GM12878 (cell line): ENCODE data around the gene AGBL4. TPM values are rescaled to one million over a fixed set of nuclear protein-coding genes. Genes with fewer than 3 reads are reported as not detected.

Experiments
- ATAC-seq: fragments of 200-7000 bp; cut with Tn5 transposase; 3 replicates; pipeline ENCODE4 v1.9.1; 2020; ENCODE audit warnings: mild to moderate bottlenecking, moderate library complexity
- BruUV-seq: library from RNA; stranded (reverse); fragments of 400-500 nt; replicated peaks from 2 replicates; lab custom pipeline; 2021; lab: Mats Ljungman, UMichigan
- CTCF ChIA-PET: fragments of 300-600 bp; sonication (Branson Sonifier 250); formaldehyde crosslinking; extraction: SDS; loops from one replicate; lab custom pipeline; 2021; ENCODE audit warnings: inconsistent platforms; lab: Yijun Ruan, JAX
- POLR2A ChIA-PET: fragments of 350-600 bp; formaldehyde crosslinking; extraction: SDS; loops from one replicate; lab custom pipeline; 2021; ENCODE audit warnings: inconsistent platforms; lab: Charles Lee
- RAD21 ChIA-PET: fragments of 300-600 bp; sonication (Branson Sonifier 250); formaldehyde crosslinking; loops from one replicate; lab custom pipeline; 2023; ENCODE audit warnings: antibody characterized with exemption; ENCODE audit not compliant: unreplicated experiment; lab: Charles Lee
- SMC1A ChIA-PET: fragments of 300-600 bp; sonication (Branson Sonifier 250); formaldehyde crosslinking; loops from one replicate; lab custom pipeline; 2023; ENCODE audit not compliant: unreplicated experiment, uncharacterized antibody; lab: Charles Lee
- DNase-seq: peaks from one replicate; pipeline ENCODE4 v3.0.0-alpha.2; 2011; ENCODE audit warnings: low read depth, low spot score
- FAIRE-seq: peaks from 3 replicates; lab custom pipeline; 2011; peaks lifted over from hg19 to GRCh38; lab: Jason Lieb, UNC
- H2AFZ ChIP-seq: 2 replicates; pipeline ENCODE4 v1.6.0; 2011; ENCODE audit warnings: low read depth, low read length, control low read depth; ENCODE audit not compliant: control insufficient read depth
- H3K27ac ChIP-seq: 2 replicates; pipeline ENCODE4 v1.5.1; 2011; ENCODE audit warnings: control low read depth; ENCODE audit not compliant: control insufficient read depth, insufficient read depth
- H3K27me3 ChIP-seq, 2 experiments: replicated peaks in 1 of 2; 2 replicates each; pipeline versions ENCODE4 v1.6.0 to v1.6.1; 2011; ENCODE audit warnings: low read length in 1 of 2; ENCODE audit not compliant: control insufficient read depth in 2 of 2, insufficient read depth in 2 of 2
- H3K36me3 ChIP-seq, 2 experiments: 2 replicates each; pipeline ENCODE4 v1.5.1; 2011; ENCODE audit warnings: low read length in 1 of 2; ENCODE audit not compliant: control insufficient read depth in 2 of 2, insufficient read depth in 2 of 2
- H3K4me1 ChIP-seq: 2 replicates; pipeline ENCODE4 v1.6.1; 2011; ENCODE audit warnings: mild to moderate bottlenecking, low read length, moderate library complexity, mixed read lengths; ENCODE audit not compliant: control insufficient read depth, insufficient read depth
- H3K4me2 ChIP-seq: 2 replicates; pipeline ENCODE4 v1.6.0; 2011; ENCODE audit warnings: control low read depth; ENCODE audit not compliant: control insufficient read depth, insufficient read depth
- H3K4me3 ChIP-seq: fragments of 200-600 bp; sonication (generic); 2 replicates; pipeline ENCODE4 v1.5.1; 2016
- H3K79me2 ChIP-seq: 2 replicates; pipeline ENCODE4 v1.6.0; 2011; ENCODE audit warnings: low read length; ENCODE audit not compliant: control insufficient read depth, insufficient read depth
- H3K9ac ChIP-seq: 2 replicates; pipeline ENCODE4 v1.8.0; 2011; ENCODE audit warnings: low read length, control low read depth, mixed read lengths; ENCODE audit not compliant: control insufficient read depth, insufficient read depth
- H3K9me3 ChIP-seq: replicated peaks from 3 replicates; pipeline ENCODE4 v1.5.1; 2011; ENCODE audit warnings: mild to moderate bottlenecking, low read length; ENCODE audit not compliant: control insufficient read depth, insufficient read depth
- H4K20me1 ChIP-seq: 2 replicates; pipeline ENCODE4 v1.6.0; 2011; ENCODE audit not compliant: control insufficient read depth, insufficient read depth
- BCL11A ChIP-seq: IDR thresholded peaks from 2 replicates; pipeline ENCODE4 v1.6.1; 2011; ENCODE audit warnings: low read depth, low read length
- HCFC1 ChIP-seq: fragments of 150-350 bp; IDR thresholded peaks from 2 replicates; pipeline ENCODE4 v1.6.1; 2014; ENCODE audit warnings: low read length
- PML ChIP-seq: IDR thresholded peaks from 2 replicates; pipeline ENCODE4 v1.6.1; 2012; ENCODE audit warnings: low read length, inconsistent platforms
- RBBP5 ChIP-seq: fragments of 200-600 bp; sonication (generic); conservative IDR thresholded peaks from 2 replicates; pipeline ENCODE4 v1.6.1; 2016
- SP1 ChIP-seq: IDR thresholded peaks from one replicate; pipeline ENCODE4 v1.6.1; 2011; ENCODE audit warnings: low read depth, low read length
- SRF ChIP-seq, 2 experiments: IDR thresholded peaks; 2 replicates each; pipeline ENCODE4 v1.6.1; 2011; ENCODE audit warnings: low read depth in 2 of 2, low read length in 2 of 2, mild to moderate bottlenecking in 1 of 2, moderate library complexity in 1 of 2
- YY1 ChIP-seq: IDR thresholded peaks from 2 replicates; pipeline ENCODE4 v1.6.1; 2011; ENCODE audit warnings: low read depth, mild to moderate bottlenecking, low read length
- WGBS: methylation state at CpG from one replicate; pipeline ENCODE4 v1.1.6; 2016; ENCODE audit warnings: low lambda C conversion rate; ENCODE audit not compliant: insufficient replicate concordance, insufficient coverage; ENCODE audit errors: missing lambda C conversion rate; 5-methylcytosine and 5-hydroxymethylcytosine counted together
- in situ Hi-C: fragments of 300-500 bp; cut with MboI; formaldehyde crosslinking; loops from 9 replicates; pipeline ENCODE4 v1.14.3; 2018; ENCODE audit warnings: mixed read lengths
- intact Hi-C: fragments of 100-400 bp; cut with micrococcal nuclease; formaldehyde crosslinking; loops from one replicate; pipeline ENCODE4 v1.14.2; 2022; ENCODE audit not compliant: unreplicated experiment
- polyA plus RNA-seq, 11 experiments: library from polyadenylated mRNA; depleted of rRNA in 4 of 11; unstranded in 6 of 11; stranded (reverse) in 5 of 11; fragments of >200 nt; fragmentation: Nextera tagmentation in 4 of 11; fragmentation: Illumina TruSeq in 1 of 11; extraction: Ambion mirVana in 4 of 11; extraction: Trizol in 1 of 11; gene quantifications; 1 replicate in 1 of 11; 2 replicates in 10 of 11; pipeline versions ENCODE4 v1.2.1 to v1.2.3, GENCODE V29; 2011 to 2016; ENCODE audit warnings: inconsistent platforms in 2 of 11, missing spikeins in 2 of 11, low read depth in 1 of 11
- total RNA-seq, 4 experiments: library from RNA; depleted of rRNA in 3 of 4; stranded (reverse); fragments of >200 nt in 3 of 4; fragmentation: Illumina TruSeq in 1 of 4; extraction: Trizol in 1 of 4; gene quantifications; 2 replicates each; pipeline versions ENCODE4 v1.2.1 to v1.2.3, GENCODE V29; 2013 to 2021
- TF ChIP-seq, protein P1 (sequence below), 3 experiments: IDR thresholded peaks in 2 of 3; conservative IDR thresholded peaks in 1 of 3; 2 replicates each; pipeline ENCODE4 v1.5.1; 2011; ENCODE audit warnings: low read depth in 3 of 3, low read length in 3 of 3, mild to moderate bottlenecking in 3 of 3, control low read depth in 2 of 3, moderate library complexity in 2 of 3, inconsistent platforms in 1 of 3, mixed read lengths in 1 of 3; ENCODE audit not compliant: control insufficient read depth in 2 of 3, insufficient read depth in 1 of 3; ENCODE audit errors: extremely low read depth in 1 of 3

Gene AGBL4
- total and polyA plus RNA-seq, 10 of the 15 experiments (the other 5 are each of a cell fraction or from before 2014, with no cell fraction given), result 0.31 TPM; not detected in 9

- TF ChIP-seq SRF (IDR thresholded peaks at IDR 0.05; ENCODE audit: low read depth in 2 of 2, low read length in 2 of 2) (no peak), SP1 (no peak), RBBP5 (no peak), BCL11A (no peak), PML (no peak)
- TF ChIP-seq, all 136 proteins: peak for 0
These were observed 1141.7 kb downstream of the AGBL4 start (continued) for GRCh38 chr1:48882020-48882419.

- ChIA-PET RAD21 (no interaction called here), SMC1A (interaction anchor here (1.0 kb wide), 1 partner anchor 13 kb away, joined by 3 read pairs; no protein-coding TSS in a partner anchor), CTCF (interaction anchor here (1.4 kb wide), 1 partner anchor 8 kb away, joined by 4 read pairs; no protein-coding TSS in a partner anchor), POLR2A (no interaction called here)
- no peaks in the 10 kb centered on the region for H3K79me2 ChIP-seq
- H3K27ac ChIP-seq, result no peak overlapping the region
- no peak overlapping the region for H3K4me2 ChIP-seq
- no peaks in the 10 kb centered on the region for H3K36me3 ChIP-seq
- ATAC-seq (no peak), DNase-seq (no peak), FAIRE-seq (no peak)
- no TSS peak for BruUV-seq
- 7% methylated on average over 6 of the region's 6 CpGs for WGBS
- H2AFZ ChIP-seq, result no peak overlapping the region
- intact Hi-C loops (no loop called here), in situ Hi-C loops (no loop called here)
- H3K9me3 ChIP-seq, result no peaks in the 10 kb centered on the region
- H3K27me3 ChIP-seq, result no peaks in the 10 kb centered on the region
- H4K20me1 ChIP-seq, result no peaks in the 10 kb centered on the region
- no peak overlapping the region for H3K4me3 ChIP-seq
- TF ChIP-seq HCFC1 (no peak), YY1 (no peak)
- TF ChIP-seq, protein P1, sequence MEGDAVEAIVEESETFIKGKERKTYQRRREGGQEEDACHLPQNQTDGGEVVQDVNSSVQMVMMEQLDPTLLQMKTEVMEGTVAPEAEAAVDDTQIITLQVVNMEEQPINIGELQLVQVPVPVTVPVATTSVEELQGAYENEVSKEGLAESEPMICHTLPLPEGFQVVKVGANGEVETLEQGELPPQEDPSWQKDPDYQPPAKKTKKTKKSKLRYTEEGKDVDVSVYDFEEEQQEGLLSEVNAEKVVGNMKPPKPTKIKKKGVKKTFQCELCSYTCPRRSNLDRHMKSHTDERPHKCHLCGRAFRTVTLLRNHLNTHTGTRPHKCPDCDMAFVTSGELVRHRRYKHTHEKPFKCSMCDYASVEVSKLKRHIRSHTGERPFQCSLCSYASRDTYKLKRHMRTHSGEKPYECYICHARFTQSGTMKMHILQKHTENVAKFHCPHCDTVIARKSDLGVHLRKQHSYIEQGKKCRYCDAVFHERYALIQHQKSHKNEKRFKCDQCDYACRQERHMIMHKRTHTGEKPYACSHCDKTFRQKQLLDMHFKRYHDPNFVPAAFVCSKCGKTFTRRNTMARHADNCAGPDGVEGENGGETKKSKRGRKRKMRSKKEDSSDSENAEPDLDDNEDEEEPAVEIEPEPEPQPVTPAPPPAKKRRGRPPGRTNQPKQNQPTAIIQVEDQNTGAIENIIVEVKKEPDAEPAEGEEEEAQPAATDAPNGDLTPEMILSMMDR (IDR thresholded peaks at IDR 0.05 in 2 of 3, conservative IDR thresholded peaks at IDR 0.05 in 1 of 3; ENCODE audit: control insufficient read depth in 2 of 3, extremely low read depth in 1 of 3, insufficient read depth in 1 of 3, low read depth in 3 of 3, low read length in 3 of 3), result no peak
- H3K9ac ChIP-seq, result no peak overlapping the region
- H3K4me1 ChIP-seq, result no peaks in the 10 kb centered on the region
These were observed 1145.4 kb downstream of the AGBL4 start for GRCh38 chr1:48878191-48878940.
